ENCODE data around the gene IL17RC. TPM values are rescaled to one million over a fixed set of nuclear protein-coding genes. Genes with fewer than 3 reads are reported as not detected.

IL17RC gene
- total and polyA plus RNA-seq, 2 experiments from 2014 or later = 8.4 to 12.6 TPM

DNA sequence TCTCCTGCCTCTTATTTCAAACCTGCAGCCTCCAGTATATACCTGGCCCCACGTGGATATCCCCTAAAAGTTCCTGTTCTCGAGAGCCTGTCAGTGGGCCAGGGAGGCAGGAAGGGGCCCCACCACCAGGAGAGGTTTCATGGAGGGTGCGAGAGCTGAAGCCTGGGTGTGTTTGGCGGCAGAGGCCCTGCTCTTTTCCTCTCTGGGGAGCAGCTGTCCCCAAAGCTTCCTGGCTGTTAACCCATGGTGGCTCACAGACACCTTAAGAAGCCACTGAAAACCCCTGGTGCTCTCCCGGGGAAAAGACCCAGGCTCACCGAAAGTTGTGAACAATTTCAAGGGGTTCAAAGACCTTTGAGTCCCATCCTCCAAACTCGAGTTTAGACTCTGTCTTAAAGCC is 34.2 kb downstream of the IL17RC start:
- DNase-seq (ENCODE audit: low spot score) = no peak
- no peak overlapping the region for H3K27ac Mint-ChIP-seq
- no peaks in the 10 kb centered on the region for H3K9me2 ChIP-seq (ENCODE audit: insufficient read depth)
- peaks cover 13% of the 10 kb centered on the region for H3K27me3 Mint-ChIP-seq (ENCODE audit: insufficient read depth, low read depth, poor library complexity)
- no peaks in the 10 kb centered on the region; the same call in 1 of the 2 replicates for H4K20me1 ChIP-seq (replicated peaks; ENCODE audit: insufficient read depth)
- peak overlapping the region; percentile 88 for H3K4me2 ChIP-seq
- H3K79me2 ChIP-seq (replicated peaks; ENCODE audit: insufficient read depth) = no peaks in the 10 kb centered on the region
- H3K4me3 Mint-ChIP-seq = peak overlapping the region; percentile 78
- no peaks in the 10 kb centered on the region; the same call in 2 of the 3 replicates for H3K9me3 Mint-ChIP-seq
- no peak overlapping the region for H3K27ac ChIP-seq (ENCODE audit: low read depth)
- H3K27me3 ChIP-seq (ENCODE audit: insufficient read depth) = peaks cover 13% of the 10 kb centered on the region; the same call in 1 of the 2 replicates
- H3K4me1 Mint-ChIP-seq = peaks cover 28% of the 10 kb centered on the region
- TF ChIP-seq EZH2phosphoT487 (IDR thresholded peaks at IDR 0.05; ENCODE audit: unreplicated experiment) (no peak), ZNF114 (CRISPR knock-in tag; IDR thresholded peaks at IDR 0.05) (no peak), CREB1 (CRISPR knock-in tag; IDR thresholded peaks at IDR 0.05; ENCODE audit: low read depth) (no peak), STAT1 (IDR thresholded peaks at IDR 0.05; ENCODE audit: unreplicated experiment) (no peak), ZNF331 (CRISPR knock-in tag; IDR thresholded peaks at IDR 0.05; ENCODE audit: low read depth) (no peak), POLR2AphosphoS5 (IDR thresholded peaks at IDR 0.05; ENCODE audit: low read depth) (no peak), NANOG (IDR thresholded peaks at IDR 0.05; ENCODE audit: borderline replicate concordance) (no peak), EZH2 (IDR thresholded peaks at IDR 0.05; ENCODE audit: low read depth, unreplicated experiment) (no peak), JUNB (IDR thresholded peaks at IDR 0.05; ENCODE audit: unreplicated experiment) (no peak)
- TF ChIP-seq, protein P1, sequence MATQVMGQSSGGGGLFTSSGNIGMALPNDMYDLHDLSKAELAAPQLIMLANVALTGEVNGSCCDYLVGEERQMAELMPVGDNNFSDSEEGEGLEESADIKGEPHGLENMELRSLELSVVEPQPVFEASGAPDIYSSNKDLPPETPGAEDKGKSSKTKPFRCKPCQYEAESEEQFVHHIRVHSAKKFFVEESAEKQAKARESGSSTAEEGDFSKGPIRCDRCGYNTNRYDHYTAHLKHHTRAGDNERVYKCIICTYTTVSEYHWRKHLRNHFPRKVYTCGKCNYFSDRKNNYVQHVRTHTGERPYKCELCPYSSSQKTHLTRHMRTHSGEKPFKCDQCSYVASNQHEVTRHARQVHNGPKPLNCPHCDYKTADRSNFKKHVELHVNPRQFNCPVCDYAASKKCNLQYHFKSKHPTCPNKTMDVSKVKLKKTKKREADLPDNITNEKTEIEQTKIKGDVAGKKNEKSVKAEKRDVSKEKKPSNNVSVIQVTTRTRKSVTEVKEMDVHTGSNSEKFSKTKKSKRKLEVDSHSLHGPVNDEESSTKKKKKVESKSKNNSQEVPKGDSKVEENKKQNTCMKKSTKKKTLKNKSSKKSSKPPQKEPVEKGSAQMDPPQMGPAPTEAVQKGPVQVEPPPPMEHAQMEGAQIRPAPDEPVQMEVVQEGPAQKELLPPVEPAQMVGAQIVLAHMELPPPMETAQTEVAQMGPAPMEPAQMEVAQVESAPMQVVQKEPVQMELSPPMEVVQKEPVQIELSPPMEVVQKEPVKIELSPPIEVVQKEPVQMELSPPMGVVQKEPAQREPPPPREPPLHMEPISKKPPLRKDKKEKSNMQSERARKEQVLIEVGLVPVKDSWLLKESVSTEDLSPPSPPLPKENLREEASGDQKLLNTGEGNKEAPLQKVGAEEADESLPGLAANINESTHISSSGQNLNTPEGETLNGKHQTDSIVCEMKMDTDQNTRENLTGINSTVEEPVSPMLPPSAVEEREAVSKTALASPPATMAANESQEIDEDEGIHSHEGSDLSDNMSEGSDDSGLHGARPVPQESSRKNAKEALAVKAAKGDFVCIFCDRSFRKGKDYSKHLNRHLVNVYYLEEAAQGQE (IDR thresholded peaks at IDR 0.05; ENCODE audit: unreplicated experiment) = no peak
- TF ChIP-seq, protein P2, sequence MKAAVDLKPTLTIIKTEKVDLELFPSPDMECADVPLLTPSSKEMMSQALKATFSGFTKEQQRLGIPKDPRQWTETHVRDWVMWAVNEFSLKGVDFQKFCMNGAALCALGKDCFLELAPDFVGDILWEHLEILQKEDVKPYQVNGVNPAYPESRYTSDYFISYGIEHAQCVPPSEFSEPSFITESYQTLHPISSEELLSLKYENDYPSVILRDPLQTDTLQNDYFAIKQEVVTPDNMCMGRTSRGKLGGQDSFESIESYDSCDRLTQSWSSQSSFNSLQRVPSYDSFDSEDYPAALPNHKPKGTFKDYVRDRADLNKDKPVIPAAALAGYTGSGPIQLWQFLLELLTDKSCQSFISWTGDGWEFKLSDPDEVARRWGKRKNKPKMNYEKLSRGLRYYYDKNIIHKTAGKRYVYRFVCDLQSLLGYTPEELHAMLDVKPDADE (IDR thresholded peaks at IDR 0.05) = no peak
- TF ChIP-seq, protein P3, sequence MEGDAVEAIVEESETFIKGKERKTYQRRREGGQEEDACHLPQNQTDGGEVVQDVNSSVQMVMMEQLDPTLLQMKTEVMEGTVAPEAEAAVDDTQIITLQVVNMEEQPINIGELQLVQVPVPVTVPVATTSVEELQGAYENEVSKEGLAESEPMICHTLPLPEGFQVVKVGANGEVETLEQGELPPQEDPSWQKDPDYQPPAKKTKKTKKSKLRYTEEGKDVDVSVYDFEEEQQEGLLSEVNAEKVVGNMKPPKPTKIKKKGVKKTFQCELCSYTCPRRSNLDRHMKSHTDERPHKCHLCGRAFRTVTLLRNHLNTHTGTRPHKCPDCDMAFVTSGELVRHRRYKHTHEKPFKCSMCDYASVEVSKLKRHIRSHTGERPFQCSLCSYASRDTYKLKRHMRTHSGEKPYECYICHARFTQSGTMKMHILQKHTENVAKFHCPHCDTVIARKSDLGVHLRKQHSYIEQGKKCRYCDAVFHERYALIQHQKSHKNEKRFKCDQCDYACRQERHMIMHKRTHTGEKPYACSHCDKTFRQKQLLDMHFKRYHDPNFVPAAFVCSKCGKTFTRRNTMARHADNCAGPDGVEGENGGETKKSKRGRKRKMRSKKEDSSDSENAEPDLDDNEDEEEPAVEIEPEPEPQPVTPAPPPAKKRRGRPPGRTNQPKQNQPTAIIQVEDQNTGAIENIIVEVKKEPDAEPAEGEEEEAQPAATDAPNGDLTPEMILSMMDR (conservative IDR thresholded peaks at IDR 0.05; ENCODE audit: low read depth in 2 of 2) = no peak
- TF ChIP-seq, protein P4, sequence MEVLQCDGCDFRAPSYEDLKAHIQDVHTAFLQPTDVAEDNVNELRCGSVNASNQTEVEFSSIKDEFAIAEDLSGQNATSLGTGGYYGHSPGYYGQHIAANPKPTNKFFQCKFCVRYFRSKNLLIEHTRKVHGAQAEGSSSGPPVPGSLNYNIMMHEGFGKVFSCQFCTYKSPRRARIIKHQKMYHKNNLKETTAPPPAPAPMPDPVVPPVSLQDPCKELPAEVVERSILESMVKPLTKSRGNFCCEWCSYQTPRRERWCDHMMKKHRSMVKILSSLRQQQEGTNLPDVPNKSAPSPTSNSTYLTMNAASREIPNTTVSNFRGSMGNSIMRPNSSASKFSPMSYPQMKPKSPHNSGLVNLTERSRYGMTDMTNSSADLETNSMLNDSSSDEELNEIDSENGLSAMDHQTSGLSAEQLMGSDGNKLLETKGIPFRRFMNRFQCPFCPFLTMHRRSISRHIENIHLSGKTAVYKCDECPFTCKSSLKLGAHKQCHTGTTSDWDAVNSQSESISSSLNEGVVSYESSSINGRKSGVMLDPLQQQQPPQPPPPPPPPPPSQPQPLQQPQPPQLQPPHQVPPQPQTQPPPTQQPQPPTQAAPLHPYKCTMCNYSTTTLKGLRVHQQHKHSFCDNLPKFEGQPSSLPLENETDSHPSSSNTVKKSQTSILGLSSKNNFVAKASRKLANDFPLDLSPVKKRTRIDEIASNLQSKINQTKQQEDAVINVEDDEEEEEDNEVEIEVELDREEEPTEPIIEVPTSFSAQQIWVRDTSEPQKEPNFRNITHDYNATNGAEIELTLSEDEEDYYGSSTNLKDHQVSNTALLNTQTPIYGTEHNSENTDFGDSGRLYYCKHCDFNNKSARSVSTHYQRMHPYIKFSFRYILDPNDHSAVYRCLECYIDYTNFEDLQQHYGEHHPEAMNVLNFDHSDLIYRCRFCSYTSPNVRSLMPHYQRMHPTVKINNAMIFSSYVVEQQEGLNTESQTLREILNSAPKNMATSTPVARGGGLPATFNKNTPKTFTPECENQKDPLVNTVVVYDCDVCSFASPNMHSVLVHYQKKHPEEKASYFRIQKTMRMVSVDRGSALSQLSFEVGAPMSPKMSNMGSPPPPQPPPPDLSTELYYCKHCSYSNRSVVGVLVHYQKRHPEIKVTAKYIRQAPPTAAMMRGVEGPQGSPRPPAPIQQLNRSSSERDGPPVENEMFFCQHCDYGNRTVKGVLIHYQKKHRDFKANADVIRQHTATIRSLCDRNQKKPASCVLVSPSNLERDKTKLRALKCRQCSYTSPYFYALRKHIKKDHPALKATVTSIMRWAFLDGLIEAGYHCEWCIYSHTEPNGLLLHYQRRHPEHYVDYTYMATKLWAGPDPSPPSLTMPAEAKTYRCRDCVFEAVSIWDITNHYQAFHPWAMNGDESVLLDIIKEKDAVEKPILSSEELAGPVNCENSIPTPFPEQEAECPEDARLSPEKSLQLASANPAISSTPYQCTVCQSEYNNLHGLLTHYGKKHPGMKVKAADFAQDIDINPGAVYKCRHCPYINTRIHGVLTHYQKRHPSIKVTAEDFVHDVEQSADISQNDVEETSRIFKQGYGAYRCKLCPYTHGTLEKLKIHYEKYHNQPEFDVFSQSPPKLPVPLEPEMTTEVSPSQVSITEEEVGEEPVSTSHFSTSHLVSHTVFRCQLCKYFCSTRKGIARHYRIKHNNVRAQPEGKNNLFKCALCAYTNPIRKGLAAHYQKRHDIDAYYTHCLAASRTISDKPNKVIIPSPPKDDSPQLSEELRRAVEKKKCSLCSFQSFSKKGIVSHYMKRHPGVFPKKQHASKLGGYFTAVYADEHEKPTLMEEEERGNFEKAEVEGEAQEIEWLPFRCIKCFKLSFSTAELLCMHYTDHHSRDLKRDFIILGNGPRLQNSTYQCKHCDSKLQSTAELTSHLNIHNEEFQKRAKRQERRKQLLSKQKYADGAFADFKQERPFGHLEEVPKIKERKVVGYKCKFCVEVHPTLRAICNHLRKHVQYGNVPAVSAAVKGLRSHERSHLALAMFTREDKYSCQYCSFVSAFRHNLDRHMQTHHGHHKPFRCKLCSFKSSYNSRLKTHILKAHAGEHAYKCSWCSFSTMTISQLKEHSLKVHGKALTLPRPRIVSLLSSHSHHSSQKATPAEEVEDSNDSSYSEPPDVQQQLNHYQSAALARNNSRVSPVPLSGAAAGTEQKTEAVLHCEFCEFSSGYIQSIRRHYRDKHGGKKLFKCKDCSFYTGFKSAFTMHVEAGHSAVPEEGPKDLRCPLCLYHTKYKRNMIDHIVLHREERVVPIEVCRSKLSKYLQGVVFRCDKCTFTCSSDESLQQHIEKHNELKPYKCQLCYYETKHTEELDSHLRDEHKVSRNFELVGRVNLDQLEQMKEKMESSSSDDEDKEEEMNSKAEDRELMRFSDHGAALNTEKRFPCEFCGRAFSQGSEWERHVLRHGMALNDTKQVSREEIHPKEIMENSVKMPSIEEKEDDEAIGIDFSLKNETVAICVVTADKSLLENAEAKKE (CRISPR knock-in tag; IDR thresholded peaks at IDR 0.05) = no peak
- H3K36me3 ChIP-seq (ENCODE audit: insufficient read depth) = no peaks in the 10 kb centered on the region
- peaks cover 4% of the 10 kb centered on the region; the same call in 1 of the 2 replicates for H3F3A ChIP-seq (replicated peaks; ENCODE audit: low read depth)
- peaks cover 21% of the 10 kb centered on the region for H3K4me1 ChIP-seq (ENCODE audit: insufficient read depth)
- H3K4me3 ChIP-seq = peak overlapping the region; percentile 88
- peaks cover 8% of the 10 kb centered on the region; the same call in 1 of the 3 replicates for H3K36me3 Mint-ChIP-seq (ENCODE audit: low read depth)
- H2AFZ ChIP-seq = no peak overlapping the region
- no peak for ATAC-seq
